ENCODE data around the gene ADAMTS10.
"Not testable (repeated sequence)": the region's sequence is repeated elsewhere in the genome, so short reads cannot be mapped to it uniquely, and the experiment has no call there.

The ADAMTS10 gene

GRCh38 chr19:8610041-8610935 lies at the start of gene ADAMTS10:
Gene ADAMTS10, minus strand, starts transcription at chr19:8610715. Its CDS starts 5,005 bp downstream, at chr19:8605710.
- no peak for DNase-seq (ENCODE audit: low read depth)

- DNase-seq (ENCODE audit: low read depth) = no peak
These were observed 49.4 kb upstream of the ADAMTS10 start for GRCh38 chr19:8659905-8660304.

- no peak for DNase-seq (ENCODE audit: low read depth)
These were observed 47.4 kb upstream of the ADAMTS10 start for GRCh38 chr19:8657869-8658268.

GRCh38 chr19:8655340-8655709 lies 44.8 kb upstream of the ADAMTS10 start:
- DNase-seq (ENCODE audit: low read depth) = no peak

- peak; percentile 63 for DNase-seq (ENCODE audit: low read depth)
These were observed 44.2 kb upstream of the ADAMTS10 start for GRCh38 chr19:8654591-8655339.

- DNase-seq (ENCODE audit: low read depth) = no peak
These were observed 37.7 kb upstream of the ADAMTS10 start for GRCh38 chr19:8648240-8648639.

- DNase-seq (ENCODE audit: low read depth) = no peak
These were observed 33.5 kb upstream of the ADAMTS10 start for GRCh38 chr19:8643860-8644653.

GRCh38 chr19:8642561-8642960 lies 32.0 kb upstream of the ADAMTS10 start:
- DNase-seq (ENCODE audit: low read depth) = no peak

- DNase-seq (ENCODE audit: low read depth) = no peak
These were observed 31.5 kb upstream of the ADAMTS10 start for GRCh38 chr19:8641908-8642547.

- no peak for DNase-seq (ENCODE audit: low read depth)
These were observed 30.8 kb upstream of the ADAMTS10 start for GRCh38 chr19:8641221-8641907.

- DNase-seq (ENCODE audit: low read depth) = no peak
These were observed 30.0 kb upstream of the ADAMTS10 start for GRCh38 chr19:8640402-8641004.

GRCh38 chr19:8639821-8640401 lies 29.4 kb upstream of the ADAMTS10 start:
- no peak for DNase-seq (ENCODE audit: low read depth)

- DNase-seq (ENCODE audit: low read depth) = no peak
These were observed 27.6 kb upstream of the ADAMTS10 start for GRCh38 chr19:8638078-8638619.

- DNase-seq (ENCODE audit: low read depth) = not testable (repeated sequence)
These were observed 26.6 kb upstream of the ADAMTS10 start for GRCh38 chr19:8637070-8637469.

GRCh38 chr19:8635422-8635821 lies 24.9 kb upstream of the ADAMTS10 start:
- DNase-seq (ENCODE audit: low read depth) = no peak

GRCh38 chr19:8631425-8631819 lies 20.9 kb upstream of the ADAMTS10 start:
- no peak for DNase-seq (ENCODE audit: low read depth)

GRCh38 chr19:8630796-8631424 lies 20.4 kb upstream of the ADAMTS10 start:
- DNase-seq (ENCODE audit: low read depth) = no peak

GRCh38 chr19:8629996-8630683 lies 19.6 kb upstream of the ADAMTS10 start, which contains the start of gene NFILZ:
Gene NFILZ, plus strand, starts transcription at chr19:8630633. Its CDS starts 46,133 bp downstream, at chr19:8676766.
- DNase-seq (ENCODE audit: low read depth) = no peak

GRCh38 chr19:8629184-8629583 lies 18.7 kb upstream of the ADAMTS10 start:
- no peak for DNase-seq (ENCODE audit: low read depth)

All from stimulated activated CD8-positive, alpha-beta memory T cell treated with anti-CD3 and anti-CD28 coated beads, Interleukin-15, amount 100 ng/mL, for 24 hours (primary cell).